Mesendoderm (in vitro differentiated cells): ENCODE measurements around the gene MS4A18.

Experiments
- DNase-seq: peaks from one replicate; pipeline ENCODE4 v3.0.0; 2013
- H2AK5ac ChIP-seq: 2 replicates; pipeline ENCODE4 v1.6.1; 2013; ENCODE audit warnings: low read length, inconsistent platforms
- H2BK120ac ChIP-seq: 2 replicates; pipeline ENCODE4 v1.6.1; 2013; ENCODE audit warnings: low read depth, mild to moderate bottlenecking, low read length, moderate library complexity, mixed read lengths
- H2BK15ac ChIP-seq: replicated peaks from 2 replicates; pipeline ENCODE4 v1.6.1; 2013; ENCODE audit warnings: low read depth, mild to moderate bottlenecking, moderate library complexity
- H2BK5ac ChIP-seq: 2 replicates; pipeline ENCODE4 v1.6.1; 2013; ENCODE audit warnings: low read length, inconsistent platforms
- H3K18ac ChIP-seq: 2 replicates; pipeline ENCODE4 v1.6.1; 2013; ENCODE audit warnings: mild to moderate bottlenecking, low read length, mixed read lengths
- H3K23ac ChIP-seq: one replicate; pipeline ENCODE4 v1.6.1; 2013; ENCODE audit warnings: low read length
- H3K27ac ChIP-seq: 2 replicates; pipeline ENCODE4 v1.5.1; 2013; ENCODE audit warnings: low read depth, mild to moderate bottlenecking, inconsistent platforms, low read length, moderate library complexity
- H3K27me3 ChIP-seq: 2 replicates; pipeline ENCODE4 v1.6.1; 2013; ENCODE audit warnings: low read length, control low read depth, mild to moderate bottlenecking, inconsistent platforms; ENCODE audit not compliant: insufficient read depth, poor library complexity
- H3K36me3 ChIP-seq: 2 replicates; pipeline ENCODE4 v1.6.1; 2013; ENCODE audit warnings: low read length, inconsistent platforms; ENCODE audit not compliant: control insufficient read depth, insufficient read depth
- H3K4ac ChIP-seq: one replicate; pipeline ENCODE4 v1.6.1; 2013; ENCODE audit warnings: low read depth, mild to moderate bottlenecking, low read length, moderate library complexity
- H3K4me1 ChIP-seq: 2 replicates; pipeline ENCODE4 v1.6.1; 2013; ENCODE audit warnings: low read depth, low read length, inconsistent platforms; ENCODE audit not compliant: control insufficient read depth
- H3K4me2 ChIP-seq: 2 replicates; pipeline ENCODE4 v1.6.1; 2013; ENCODE audit warnings: low read length
- H3K4me3 ChIP-seq: 2 replicates; pipeline ENCODE4 v1.5.1; 2013; ENCODE audit warnings: mild to moderate bottlenecking, low read length
- H3K56ac ChIP-seq: one replicate; pipeline ENCODE4 v1.6.1; 2013; ENCODE audit warnings: low read length
- H3K79me1 ChIP-seq: 2 replicates; pipeline ENCODE4 v1.6.1; 2013; ENCODE audit warnings: low read length, inconsistent platforms
- H3K79me2 ChIP-seq: 2 replicates; pipeline ENCODE4 v1.6.1; 2013; ENCODE audit warnings: mild to moderate bottlenecking, low read length; ENCODE audit not compliant: control insufficient read depth, insufficient read depth
- H3K9ac ChIP-seq: 2 replicates; pipeline ENCODE4 v1.6.1; 2013; ENCODE audit warnings: low read length, inconsistent platforms
- H4K5ac ChIP-seq: one replicate; pipeline ENCODE4 v1.6.1; 2013; ENCODE audit warnings: low read length
- H4K8ac ChIP-seq: one replicate; pipeline ENCODE4 v1.6.1; 2013; ENCODE audit warnings: low read depth, mild to moderate bottlenecking, control low read depth, low read length, moderate library complexity
- WGBS: extraction: QIAGEN DNeasy Blood & Tissue Kit; methylation state at CpG from one replicate; pipeline ENCODE4 v1.1.7; 2013; ENCODE audit warnings: low lambda C conversion rate, missing lambda C conversion rate; ENCODE audit not compliant: insufficient coverage; ENCODE audit errors: extremely low coverage; 5-methylcytosine and 5-hydroxymethylcytosine counted together

MS4A18 gene

GRCh38 chr11:60719391-60719790, 5.1 kb upstream of the MS4A18 start:
- Histone ChIP-seq H3K4ac (no peak overlapping the region), H4K5ac (no peak overlapping the region), H3K4me3 (no peak overlapping the region), H3K9ac (no peak overlapping the region), H3K4me1 (no peaks in the 10 kb centered on the region), H3K27ac (no peak overlapping the region), H4K8ac (no peak overlapping the region), H3K36me3 (no peaks in the 10 kb centered on the region), H3K27me3 (no peaks in the 10 kb centered on the region), H3K56ac (no peak overlapping the region), H2AK5ac (no peak overlapping the region), H3K79me1 (no peaks in the 10 kb centered on the region), H3K23ac (no peak overlapping the region), H3K4me2 (no peak overlapping the region), H2BK15ac (no peak overlapping the region), H3K18ac (no peak overlapping the region), H3K79me2 (no peaks in the 10 kb centered on the region), H2BK120ac (no peak overlapping the region), H2BK5ac (no peak overlapping the region)
- DNase-seq, result no peak
- WGBS, result no CpG with 5 or more reads among the region's 4 CpGs

DNA sequence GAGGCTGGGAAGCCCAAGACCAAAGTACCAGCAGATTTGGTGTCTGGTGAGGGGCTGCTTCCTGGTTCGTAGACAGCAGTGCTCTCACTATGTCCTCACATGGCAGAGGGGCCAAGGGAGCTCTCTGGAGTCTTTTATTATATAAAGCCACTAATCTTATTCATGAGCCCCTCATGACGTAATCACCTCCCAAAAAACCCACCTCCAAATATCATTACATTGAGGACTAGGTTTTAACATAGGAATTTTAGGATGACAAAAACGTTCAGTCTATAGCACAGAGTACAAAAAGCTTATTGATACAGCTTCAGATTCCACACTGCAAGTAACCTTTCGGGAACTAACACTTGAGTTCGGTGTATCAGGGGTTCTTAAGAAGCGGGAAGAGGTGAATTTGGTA, 4.1 kb upstream of the MS4A18 start:
- H3K18ac ChIP-seq, result no peak overlapping the region
- H3K27me3 ChIP-seq, result no peaks in the 10 kb centered on the region
- no peaks in the 10 kb centered on the region for H3K79me2 ChIP-seq
- no peak overlapping the region for H3K9ac ChIP-seq
- WGBS, result no CpG with 5 or more reads among the region's 6 CpGs
- H3K79me1 ChIP-seq, result no peaks in the 10 kb centered on the region
- DNase-seq, result no peak
- H4K5ac ChIP-seq, result no peak overlapping the region
- H3K23ac ChIP-seq, result no peak overlapping the region
- H4K8ac ChIP-seq, result no peak overlapping the region
- no peaks in the 10 kb centered on the region for H3K4me1 ChIP-seq
- H2AK5ac ChIP-seq, result no peak overlapping the region
- H3K36me3 ChIP-seq, result no peaks in the 10 kb centered on the region
- H2BK120ac ChIP-seq, result no peak overlapping the region
- no peak overlapping the region for H3K4ac ChIP-seq
- H3K4me2 ChIP-seq, result no peak overlapping the region
- H3K56ac ChIP-seq, result no peak overlapping the region
- no peak overlapping the region for H3K27ac ChIP-seq
- no peak overlapping the region for H3K4me3 ChIP-seq
- H2BK5ac ChIP-seq, result no peak overlapping the region
- H2BK15ac ChIP-seq, result no peak overlapping the region

GRCh38 chr11:60725592-60725991, 1.1 kb downstream of the MS4A18 start:
- H3K4me2 ChIP-seq, result no peak overlapping the region
- H4K5ac ChIP-seq, result no peak overlapping the region
- no peaks in the 10 kb centered on the region for H3K79me1 ChIP-seq
- H3K4ac ChIP-seq, result no peak overlapping the region
- no peak overlapping the region for H2AK5ac ChIP-seq
- no CpG with 5 or more reads among the region's 1 CpG for WGBS
- no peak overlapping the region for H4K8ac ChIP-seq
- H3K56ac ChIP-seq, result no peak overlapping the region
- no peak overlapping the region for H3K4me3 ChIP-seq
- no peak overlapping the region for H2BK120ac ChIP-seq
- no peaks in the 10 kb centered on the region for H3K4me1 ChIP-seq
- H3K27me3 ChIP-seq, result no peaks in the 10 kb centered on the region
- no peaks in the 10 kb centered on the region for H3K79me2 ChIP-seq
- H3K36me3 ChIP-seq, result no peaks in the 10 kb centered on the region
- no peak overlapping the region for H2BK5ac ChIP-seq
- no peak overlapping the region for H2BK15ac ChIP-seq
- H3K18ac ChIP-seq, result no peak overlapping the region
- H3K27ac ChIP-seq, result no peak overlapping the region
- H3K23ac ChIP-seq, result no peak overlapping the region
- H3K9ac ChIP-seq, result no peak overlapping the region
- no peak for DNase-seq

DNA sequence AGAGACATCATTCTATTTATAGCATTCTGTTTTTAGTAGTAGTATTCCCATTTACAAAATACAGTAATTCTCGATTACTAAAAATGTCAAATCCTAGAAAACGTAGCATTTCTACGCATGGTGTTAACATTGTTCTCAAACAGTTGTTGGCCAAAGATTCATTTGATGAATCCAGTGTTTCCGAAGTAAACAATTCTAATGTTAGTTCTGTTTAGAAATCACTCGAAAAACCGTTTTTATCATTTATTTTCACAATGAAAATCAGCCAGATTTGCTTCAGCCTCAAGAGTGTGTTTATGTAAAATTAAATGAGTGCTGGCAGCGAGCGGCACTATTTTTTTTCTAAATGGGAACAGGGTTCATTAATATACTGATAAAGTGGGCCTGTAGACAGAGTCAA, 7.1 kb downstream of the MS4A18 start:
- Histone ChIP-seq H3K79me2 (no peaks in the 10 kb centered on the region), H3K4ac (no peak overlapping the region), H3K18ac (no peak overlapping the region), H4K8ac (no peak overlapping the region), H3K9ac (no peak overlapping the region), H3K56ac (no peak overlapping the region), H3K27me3 (no peaks in the 10 kb centered on the region), H3K4me1 (no peaks in the 10 kb centered on the region), H3K4me3 (no peak overlapping the region), H2AK5ac (no peak overlapping the region), H3K36me3 (no peaks in the 10 kb centered on the region), H3K4me2 (no peak overlapping the region), H2BK120ac (no peak overlapping the region), H4K5ac (no peak overlapping the region), H2BK15ac (no peak overlapping the region), H3K79me1 (no peaks in the 10 kb centered on the region), H3K23ac (no peak overlapping the region), H2BK5ac (no peak overlapping the region), H3K27ac (no peak overlapping the region)
- WGBS, result no CpG with 5 or more reads among the region's 8 CpGs
- no peak for DNase-seq

GRCh38 chr11:60734279-60734678, 9.8 kb downstream of the MS4A18 start:
- Histone ChIP-seq H3K4me2 (no peak overlapping the region), H3K18ac (no peak overlapping the region), H3K36me3 (no peaks in the 10 kb centered on the region), H3K9ac (no peak overlapping the region), H2BK5ac (no peak overlapping the region), H2BK120ac (no peak overlapping the region), H3K56ac (no peak overlapping the region), H3K27me3 (no peaks in the 10 kb centered on the region), H4K5ac (no peak overlapping the region), H3K79me2 (no peaks in the 10 kb centered on the region), H3K79me1 (no peaks in the 10 kb centered on the region), H3K27ac (no peak overlapping the region), H4K8ac (no peak overlapping the region), H2BK15ac (no peak overlapping the region), H3K4ac (no peak overlapping the region), H3K4me1 (no peaks in the 10 kb centered on the region), H3K23ac (no peak overlapping the region), H2AK5ac (no peak overlapping the region), H3K4me3 (no peak overlapping the region)
- WGBS, result no CpG with 5 or more reads among the region's 4 CpGs
- no peak for DNase-seq

DNA sequence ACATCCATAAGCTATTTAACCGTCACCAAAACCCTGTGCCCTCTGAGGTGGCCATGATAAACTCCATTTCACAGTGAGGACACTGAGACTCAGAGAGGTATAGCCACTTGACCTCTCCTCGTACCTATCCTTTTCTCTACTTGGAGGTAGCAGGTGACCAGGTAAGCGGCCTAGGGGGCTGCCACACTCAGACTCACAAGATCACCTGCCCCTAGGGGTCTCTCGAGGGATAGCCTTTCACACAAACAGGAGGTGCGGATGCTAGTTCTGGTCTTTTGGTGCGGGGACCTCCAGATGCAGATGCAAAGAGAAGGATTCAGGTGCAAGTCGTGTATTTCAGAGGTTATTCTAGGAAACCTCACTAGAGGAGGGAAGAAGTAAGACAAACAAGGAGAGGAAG, 14.6 kb downstream of the MS4A18 start:
- no CpG with 5 or more reads among the region's 7 CpGs for WGBS
- H3K36me3 ChIP-seq, result no peaks in the 10 kb centered on the region
- H3K79me2 ChIP-seq, result no peaks in the 10 kb centered on the region
- H2BK5ac ChIP-seq, result no peak overlapping the region
- no peak overlapping the region for H3K23ac ChIP-seq
- no peaks in the 10 kb centered on the region for H3K4me1 ChIP-seq
- no peak overlapping the region for H3K9ac ChIP-seq
- H3K27ac ChIP-seq, result no peak overlapping the region
- no peak overlapping the region for H3K4me2 ChIP-seq
- no peak overlapping the region for H2BK120ac ChIP-seq
- DNase-seq, result peak; percentile 35
- H3K4ac ChIP-seq, result no peak overlapping the region
- no peak overlapping the region for H3K18ac ChIP-seq
- no peaks in the 10 kb centered on the region for H3K27me3 ChIP-seq
- no peak overlapping the region for H2AK5ac ChIP-seq
- H3K4me3 ChIP-seq, result no peak overlapping the region
- no peak overlapping the region for H4K8ac ChIP-seq
- no peaks in the 10 kb centered on the region for H3K79me1 ChIP-seq
- no peak overlapping the region for H2BK15ac ChIP-seq
- H4K5ac ChIP-seq, result no peak overlapping the region
- no peak overlapping the region for H3K56ac ChIP-seq
